Tongue (tissue), 2 donors: ENCODE measurements around the gene OR2J1. TPM values are rescaled to one million over a fixed set of nuclear protein-coding genes. Genes with fewer than 3 reads are reported as not detected.
"Not testable (repeated sequence)": the region's sequence is repeated elsewhere in the genome, so short reads cannot be mapped to it uniquely, and the experiment has no call there.

Experiments
- DNase-seq: peaks from one replicate; pipeline ENCODE4 v3.0.0-alpha.2; 2015
- total RNA-seq: library from RNA; depleted of rRNA; stranded (reverse); fragments of >200 nt; gene quantifications from one replicate; pipeline ENCODE4 v1.2.3, GENCODE V29; 2014

The OR2J1 gene
- not detected for total RNA-seq

DNA sequence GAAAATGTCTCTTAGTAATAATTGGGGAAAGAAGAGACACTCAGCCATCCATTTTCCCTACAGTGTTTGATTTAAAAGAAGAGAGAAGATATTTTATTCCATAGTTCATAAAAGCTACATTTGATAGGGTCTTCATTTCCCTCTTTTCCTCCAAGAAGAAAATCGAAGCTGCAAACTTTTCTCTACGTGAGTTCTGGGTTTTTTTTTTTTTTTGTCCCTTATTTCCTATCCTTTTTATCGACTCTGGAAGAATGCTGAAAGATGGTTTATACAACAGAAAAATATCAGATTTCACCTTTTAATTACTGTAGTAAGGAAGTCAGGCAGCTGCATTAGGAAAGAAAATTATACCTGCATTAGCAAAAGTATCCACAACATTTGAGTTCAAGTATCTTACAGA is at the start of gene OR2J1:
Gene OR2J1, plus strand, starts transcription at position 301 of the 400 bp plus-strand sequence. CDS start 1,453 bp downstream, outside the sequence.
- DNase-seq = no peak

DNA sequence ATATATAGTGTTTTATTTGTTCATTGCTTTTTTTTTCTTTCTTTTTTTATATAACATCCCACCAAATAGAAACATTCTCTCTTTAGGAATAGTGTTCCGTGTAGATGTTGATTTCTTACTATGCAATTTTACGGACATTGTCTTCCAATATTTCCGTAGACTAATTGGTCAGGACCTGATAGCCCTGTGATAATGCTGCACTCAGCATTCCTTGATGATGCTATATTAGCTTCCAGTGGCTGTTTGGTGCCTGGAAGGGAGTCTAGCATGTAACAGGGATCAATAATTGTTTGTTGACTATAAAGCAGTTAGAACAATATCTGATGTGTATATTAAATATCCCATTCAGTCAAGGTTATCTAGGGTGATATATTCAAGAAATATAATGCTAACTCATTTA is 47.6 kb upstream of the OR2J1 start:
- DNase-seq = no peak

DNA sequence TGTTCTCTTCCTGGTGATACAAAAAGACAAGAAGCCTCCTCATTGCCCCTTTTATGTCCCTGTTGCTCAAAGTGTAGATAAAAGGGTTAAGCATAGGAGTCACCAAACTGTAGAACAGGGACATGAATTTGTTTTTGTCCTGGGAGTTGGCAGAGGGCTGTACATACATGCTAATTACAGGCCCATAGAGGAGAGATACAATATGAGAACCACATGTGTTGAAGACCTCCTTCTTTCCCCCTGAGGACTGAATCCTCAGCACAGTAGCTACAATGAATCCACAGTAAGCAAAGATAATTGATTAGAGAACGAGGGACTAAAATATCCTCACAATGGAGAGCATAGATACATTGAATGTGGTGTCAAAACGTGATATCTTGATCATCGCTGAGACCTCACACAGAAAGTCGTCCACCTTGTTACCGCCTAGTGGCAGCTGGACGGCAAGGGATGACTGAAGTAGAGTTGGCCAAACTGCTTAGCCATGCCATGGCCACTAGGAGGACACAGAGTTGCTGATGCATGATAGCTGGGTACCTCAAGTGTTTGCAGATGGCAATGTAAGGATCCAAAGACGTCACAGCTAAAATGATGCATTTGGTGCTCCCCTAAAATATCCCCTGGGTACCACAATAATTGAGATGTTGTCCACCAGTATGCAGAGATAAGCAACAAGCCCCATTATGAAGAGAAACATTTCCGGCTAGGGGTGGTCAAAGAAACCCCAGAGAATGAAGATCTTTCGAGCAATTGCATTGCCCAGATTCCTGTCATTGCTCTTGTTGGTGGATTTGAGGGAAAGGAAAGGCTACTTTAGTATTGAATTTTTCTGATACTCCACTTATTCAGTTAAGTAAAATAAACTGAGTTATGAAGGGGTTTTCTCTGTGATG is 27.2 kb upstream of the OR2J1 start:
- DNase-seq = peak; percentile 5

DNA sequence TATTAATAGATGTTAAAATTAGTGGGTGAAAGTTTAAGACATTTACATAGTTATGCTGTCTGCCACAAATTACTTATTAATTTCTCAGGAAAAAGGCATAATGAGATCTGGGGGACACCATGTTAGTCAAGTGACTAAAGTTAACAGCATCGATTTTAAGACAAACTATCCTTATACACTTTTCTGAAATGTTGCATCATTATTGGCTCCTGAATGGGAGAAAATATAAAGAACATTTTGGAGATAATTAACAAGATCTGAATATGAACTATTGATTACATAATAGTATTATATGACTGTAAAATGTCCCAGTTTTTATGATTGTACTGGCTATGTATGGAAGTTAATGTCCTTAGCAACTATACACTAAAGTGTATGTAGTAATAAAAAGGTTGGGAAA is 20.1 kb upstream of the OR2J1 start:
- DNase-seq = no peak

DNA sequence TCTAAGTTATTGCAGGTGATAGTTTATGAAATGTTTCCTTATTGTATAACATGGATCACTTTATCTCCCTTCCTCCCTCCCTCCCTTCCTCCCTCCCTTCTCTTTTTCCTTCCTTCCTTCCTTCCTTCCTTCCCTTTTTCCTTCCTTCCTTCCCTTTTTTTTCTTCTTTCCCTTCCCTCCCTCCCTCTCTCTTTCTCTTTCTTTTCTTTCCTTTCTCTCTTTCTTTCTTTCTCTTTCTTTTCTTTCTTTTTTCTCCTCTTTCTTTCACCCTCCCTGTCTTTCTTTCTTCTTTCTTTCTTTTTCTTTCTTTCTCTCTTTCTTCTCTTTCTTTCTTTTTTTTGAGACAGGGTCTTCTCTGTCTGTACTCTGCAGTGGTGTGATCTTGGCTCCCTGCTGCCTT is 18.0 kb upstream of the OR2J1 start:
- DNase-seq = no peak

DNA sequence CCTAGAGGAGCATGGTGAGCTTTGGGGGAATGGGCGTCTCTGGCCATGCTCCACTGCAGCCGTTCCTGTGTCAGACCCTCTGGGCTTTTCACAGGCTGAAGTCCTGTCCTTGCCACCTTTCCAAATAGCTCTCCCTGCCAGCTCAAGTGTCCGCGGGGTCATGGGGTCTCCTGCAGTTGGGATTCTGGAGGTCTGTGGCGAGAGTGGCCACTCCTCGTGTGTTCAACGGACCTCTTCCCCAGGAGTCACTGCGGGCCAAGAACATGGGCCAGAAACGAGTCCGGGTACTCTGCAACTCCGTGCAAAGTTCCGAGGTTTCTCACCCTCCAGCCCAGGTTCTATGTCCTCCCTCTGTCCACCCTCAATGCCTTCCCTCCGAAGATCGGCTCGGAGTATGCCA is 16.8 kb upstream of the OR2J1 start:
- no peak for DNase-seq

DNA sequence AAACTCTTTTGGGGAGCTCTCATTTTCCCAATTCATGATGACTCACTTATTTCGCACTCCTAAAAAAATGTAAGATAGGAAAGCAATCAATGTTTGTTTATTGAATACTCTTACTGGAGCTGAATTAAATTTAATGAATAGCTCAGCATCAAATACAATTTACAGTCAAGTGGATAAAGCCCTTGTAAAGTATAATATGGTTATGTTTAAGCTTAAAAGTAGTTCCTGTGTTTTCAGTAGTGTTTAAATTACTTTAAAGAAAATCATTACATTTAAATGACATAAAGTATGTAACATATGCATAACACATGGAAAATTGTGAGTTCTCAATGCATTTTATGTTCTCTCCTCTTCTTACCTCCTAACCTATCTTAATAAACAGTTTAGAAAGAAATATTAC is 12.1 kb upstream of the OR2J1 start, which contains the start of gene OR2B3:
Gene OR2B3, minus strand, starts transcription at position 101 of the 400 bp plus-strand sequence. Its CDS starts 65 bp downstream, at position 36.
- DNase-seq = no peak

DNA sequence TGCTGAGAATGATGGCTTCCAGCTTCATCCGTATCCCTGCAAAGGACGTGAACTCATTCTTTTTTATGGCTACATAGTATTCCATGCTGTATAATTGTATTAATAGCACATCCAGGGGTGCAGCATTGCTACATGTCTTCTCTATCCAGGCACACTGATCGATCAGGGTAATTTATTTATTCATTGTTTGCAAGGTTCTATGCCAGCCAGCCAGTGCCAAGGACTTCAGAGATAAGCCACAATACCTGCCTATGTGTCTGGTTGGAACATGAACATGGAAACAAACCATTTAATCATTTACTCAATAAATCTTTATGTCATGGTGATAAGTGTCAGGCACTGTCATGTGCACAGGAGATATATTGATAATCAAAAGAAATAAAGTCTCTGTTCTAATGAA is 6.3 kb upstream of the OR2J1 start:
- no peak for DNase-seq

DNA sequence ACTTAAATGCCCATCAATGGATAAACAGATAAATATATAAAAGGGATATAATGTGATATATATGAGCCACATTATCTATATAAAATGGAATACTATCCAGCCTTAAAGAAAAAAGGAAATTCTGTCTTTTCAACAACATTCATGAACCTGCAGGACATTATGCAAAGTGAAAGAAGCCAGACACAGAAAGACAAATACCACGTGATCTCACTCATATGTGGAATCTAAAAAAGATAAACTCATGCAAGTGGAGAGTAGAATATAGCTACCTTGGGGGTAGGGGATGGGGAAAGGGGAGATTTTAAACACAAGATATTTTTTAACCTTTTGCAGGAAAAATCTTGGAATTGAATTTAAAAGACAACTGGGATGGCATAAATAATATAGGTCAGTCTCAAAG is 1.5 kb upstream of the OR2J1 start:
- DNase-seq = no peak

DNA sequence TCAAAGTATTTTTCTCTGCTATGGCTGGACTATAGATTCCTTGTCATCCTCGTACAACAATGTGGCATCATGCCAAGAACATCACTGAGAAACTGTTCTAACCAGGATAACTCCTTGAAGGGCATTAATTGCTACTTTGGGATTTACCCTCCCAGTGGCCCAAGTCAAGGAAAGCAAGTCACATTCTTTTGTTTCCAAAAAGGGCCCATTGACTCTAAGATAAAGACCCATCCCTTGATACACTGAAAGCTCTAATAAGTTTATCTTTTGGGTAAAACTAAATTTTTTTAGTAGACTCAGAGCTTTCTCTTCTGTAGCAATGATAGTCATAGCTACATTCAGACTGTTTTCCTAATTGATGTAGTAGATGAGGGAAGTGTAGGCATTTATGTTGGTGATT is 8.5 kb downstream of the OR2J1 start, which contains the start of gene OR2J3:
Gene OR2J3, plus strand, starts transcription at position 301 of the 400 bp plus-strand sequence. CDS start 3,833 bp downstream, outside the sequence.
- DNase-seq = no peak

DNA sequence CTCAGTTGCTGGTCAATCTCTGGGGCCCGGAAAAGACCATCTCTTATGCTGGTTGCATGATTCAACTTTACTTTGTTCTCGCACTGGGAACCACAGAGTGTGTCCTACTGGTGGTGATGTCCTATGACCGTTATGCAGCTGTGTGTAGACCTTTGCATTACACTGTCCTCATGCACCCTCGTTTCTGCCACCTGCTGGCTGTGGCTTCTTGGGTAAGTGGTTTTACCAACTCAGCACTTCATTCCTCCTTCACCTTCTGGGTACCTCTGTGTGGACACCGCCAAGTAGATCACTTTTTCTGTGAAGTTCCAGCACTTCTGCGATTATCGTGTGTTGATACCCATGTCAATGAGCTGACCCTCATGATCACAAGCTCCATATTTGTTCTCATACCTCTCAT is 12.8 kb downstream of the OR2J1 start:
- no peak for DNase-seq

DNA sequence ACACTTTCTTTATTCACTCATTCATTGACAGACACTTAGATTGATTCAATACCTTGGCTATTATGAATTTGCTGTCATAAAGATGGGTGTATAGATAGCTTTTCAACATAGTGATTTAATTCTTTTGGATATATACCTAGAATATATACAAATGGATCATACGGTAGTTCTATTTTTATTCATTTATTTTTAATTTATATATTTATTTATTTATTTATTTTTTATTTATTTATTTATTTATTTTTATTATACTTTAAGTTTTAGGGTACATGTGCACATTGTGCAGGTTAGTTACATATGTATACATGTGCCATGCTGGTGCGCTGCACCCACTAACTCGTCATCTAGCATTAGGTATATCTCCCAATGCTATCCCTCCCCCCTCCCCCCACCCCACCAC is 15.7 kb downstream of the OR2J1 start:
- not testable (repeated sequence) for DNase-seq

DNA sequence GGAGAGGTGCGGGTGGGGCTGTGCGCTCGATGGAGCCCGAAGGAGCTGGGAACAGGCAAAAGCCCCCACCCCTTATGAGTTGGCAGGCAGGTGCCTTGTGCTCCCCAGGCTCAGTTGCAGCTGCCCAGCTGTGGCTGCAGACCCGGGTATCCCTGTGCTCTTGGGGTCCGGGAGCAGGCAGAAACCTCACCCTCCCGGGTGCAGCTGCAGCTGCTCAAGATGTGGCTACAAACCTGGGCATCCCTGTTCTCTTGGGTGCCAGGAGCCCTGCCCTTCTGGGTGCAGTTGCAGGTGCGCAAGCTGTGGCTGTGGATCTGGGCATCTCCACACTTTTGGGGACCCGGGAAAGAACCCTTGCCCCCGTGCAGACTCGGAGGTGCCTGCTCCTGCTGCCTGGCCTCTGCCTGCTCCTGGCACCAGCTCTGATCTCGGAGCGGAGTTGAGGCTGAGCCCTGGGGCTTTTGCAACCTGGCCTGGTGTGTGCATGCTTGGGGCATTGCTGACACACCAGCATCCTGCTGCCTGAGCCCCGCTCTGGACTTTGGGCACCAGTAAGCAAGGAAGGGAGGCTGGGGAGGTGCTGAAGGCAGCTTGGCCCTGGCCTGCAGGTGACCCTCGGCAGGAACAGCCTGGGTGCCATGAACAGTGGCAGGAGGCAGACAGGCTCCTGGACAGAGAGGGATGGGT is 30.2 kb downstream of the OR2J1 start:
- no peak for DNase-seq

DNA sequence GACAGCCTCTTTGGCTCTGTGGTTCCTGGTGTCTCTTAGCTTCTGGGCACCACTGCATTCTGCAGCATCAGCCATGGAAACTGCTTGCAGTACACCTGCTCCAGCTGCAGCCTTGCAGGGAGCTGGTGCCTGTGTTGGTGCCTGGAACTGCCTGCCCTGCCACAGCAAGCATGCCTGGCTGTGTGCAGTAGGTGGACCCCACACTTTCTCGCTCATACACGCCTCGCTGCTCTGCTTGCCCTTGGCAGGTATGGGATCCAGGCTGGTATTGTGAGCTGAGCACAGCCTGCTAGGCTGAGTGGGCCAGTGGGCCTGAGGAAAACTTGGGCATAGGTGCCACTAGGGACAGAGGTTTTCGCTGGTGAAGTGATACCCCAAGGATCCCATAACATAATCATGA is 31.4 kb downstream of the OR2J1 start:
- DNase-seq = no peak

DNA sequence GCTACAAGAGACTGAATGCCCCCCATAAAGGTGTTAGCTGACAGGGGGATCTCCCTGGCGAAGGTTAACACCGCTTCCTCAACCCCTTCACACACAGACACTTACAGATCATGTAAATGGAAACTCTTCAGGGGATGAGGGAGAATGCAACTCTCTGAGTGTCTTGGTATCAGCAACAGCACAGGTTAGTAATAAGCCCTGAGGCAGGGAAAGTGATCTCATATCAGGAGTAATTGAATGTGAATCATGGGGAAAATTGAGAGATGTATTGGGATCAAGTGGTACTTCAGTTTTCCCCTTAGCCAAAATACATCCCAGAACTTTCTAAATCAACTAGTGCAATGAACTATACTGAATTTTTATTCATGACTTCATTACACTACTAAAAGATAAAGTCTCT is 32.4 kb downstream of the OR2J1 start:
- no peak for DNase-seq

DNA sequence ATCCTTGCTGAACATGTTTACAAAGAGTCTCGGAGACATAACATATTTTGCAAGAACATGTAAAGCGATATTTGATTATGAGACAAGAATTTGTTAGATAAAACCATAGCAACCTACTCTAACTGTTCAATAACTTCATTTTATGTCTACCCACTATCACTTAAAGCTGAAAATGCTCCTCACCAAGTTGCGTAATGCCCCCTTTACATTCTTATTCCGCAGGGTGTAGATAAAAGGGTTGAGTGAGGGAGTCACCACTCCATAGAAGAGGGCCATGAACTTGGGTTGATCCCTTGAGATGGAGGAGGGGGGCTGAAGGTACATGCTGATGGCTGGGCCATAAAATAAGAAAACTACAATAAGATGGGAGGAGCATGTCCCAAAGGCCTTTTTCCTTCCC is 38.4 kb downstream of the OR2J1 start:
- DNase-seq = no peak

DNA sequence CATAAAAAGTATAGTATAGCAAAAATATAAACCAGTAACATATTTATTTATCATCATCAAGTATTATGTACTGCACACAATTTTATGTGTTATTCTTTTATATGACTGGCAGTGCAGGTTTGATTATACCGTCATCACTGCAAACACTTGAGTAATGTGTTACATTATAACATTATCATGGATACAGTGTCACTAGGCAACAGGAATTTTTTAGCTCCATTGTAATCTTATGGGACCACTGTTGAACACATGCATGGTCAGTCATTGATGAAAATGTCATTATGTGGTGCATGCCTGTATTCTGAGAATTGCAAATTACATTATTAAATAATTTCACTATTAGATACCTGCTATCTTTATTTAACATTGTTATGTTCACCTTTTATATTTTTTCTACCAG is 42.3 kb downstream of the OR2J1 start:
- DNase-seq = no peak

DNA sequence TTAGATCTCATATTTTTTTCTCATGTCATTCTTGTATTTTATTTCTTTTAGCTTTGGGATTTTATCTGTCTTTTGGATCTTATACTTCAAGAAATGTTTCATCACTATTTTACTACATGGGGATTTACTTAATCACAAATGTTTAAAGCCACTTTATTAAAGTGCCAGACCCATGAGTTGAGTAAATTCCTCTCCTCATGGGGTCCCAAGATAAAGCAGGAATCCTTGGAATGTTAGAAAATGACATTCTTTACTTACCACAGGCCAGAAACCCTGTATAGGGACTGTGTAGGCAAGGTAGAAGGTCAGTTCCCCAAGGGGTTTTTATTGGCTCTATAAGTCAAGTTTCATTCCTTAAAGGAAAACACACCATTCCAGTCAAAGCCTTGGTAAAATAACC is 43.0 kb downstream of the OR2J1 start:
- DNase-seq = no peak

DNA sequence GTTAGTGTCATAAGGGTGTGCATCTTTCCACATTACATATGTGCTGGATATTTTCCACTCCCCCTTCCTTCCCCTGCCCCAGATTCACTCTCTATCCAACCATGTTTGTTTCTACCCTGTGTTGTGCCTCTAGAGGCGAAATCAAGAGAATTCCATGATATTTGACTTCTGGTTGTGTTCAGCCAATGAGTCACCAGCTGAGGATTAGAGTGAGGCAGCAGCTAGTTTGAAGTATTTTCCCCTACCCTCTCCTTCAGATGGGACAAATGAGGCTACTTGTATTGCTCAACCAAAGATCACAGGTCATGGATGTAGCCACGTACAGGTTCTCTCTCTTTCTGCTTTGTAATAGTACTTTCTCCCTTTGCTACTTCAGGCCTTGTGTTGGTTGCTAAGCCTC is 46.9 kb downstream of the OR2J1 start:
- no peak for DNase-seq

DNA sequence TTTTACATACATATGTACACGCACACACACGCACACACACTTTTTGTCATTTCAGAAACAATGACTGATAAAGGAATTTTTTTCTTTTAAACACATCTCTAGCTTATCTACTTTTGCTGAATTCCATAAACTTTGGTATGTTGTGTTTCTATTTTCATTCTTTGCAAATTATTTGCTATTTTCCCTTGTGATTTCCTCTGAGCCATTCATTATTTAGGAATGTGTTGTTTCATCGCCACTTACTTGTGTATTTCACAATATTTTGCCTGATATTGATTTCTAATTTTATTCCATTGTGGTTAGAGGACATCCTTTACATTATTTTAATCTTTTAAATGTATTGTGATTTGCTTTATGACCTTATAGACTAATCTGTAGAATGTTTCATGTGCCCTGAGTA is 47.8 kb downstream of the OR2J1 start:
- DNase-seq = no peak

DNA sequence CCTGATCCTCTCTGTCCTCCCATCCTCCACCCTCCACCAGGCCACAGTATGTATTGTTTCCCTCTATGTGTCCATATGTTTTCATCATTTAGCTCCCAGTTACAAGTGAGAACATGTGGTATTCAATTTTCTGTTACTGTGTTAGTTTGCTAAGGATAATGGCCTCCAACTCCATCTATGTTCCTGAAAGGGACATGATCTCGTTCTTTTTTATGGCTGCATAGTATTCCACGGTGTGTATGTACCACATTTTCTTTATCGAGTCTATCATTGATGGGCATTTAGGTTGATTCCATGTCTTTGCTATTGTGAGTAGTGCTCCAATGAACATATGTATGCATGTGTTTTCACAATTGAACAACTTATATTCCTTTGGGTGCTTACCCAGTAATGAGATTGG is 50.2 kb downstream of the OR2J1 start:
- DNase-seq = not testable (repeated sequence)
